HPDE6-E6E7 (cell line): ENCODE data around the gene AKAP8.

ENCODE experiments used
- DNase-seq: peaks from one replicate; pipeline ENCODE4 v3.0.0; 2011; ENCODE audit warnings: missing footprints; ENCODE audit errors: extremely low spot score

AKAP8 gene

GRCh38 chr19:15332311-15332996 is 47.1 kb downstream of the AKAP8 start, which contains the start of gene BRD4:
Gene BRD4 (minus strand): TSS chr19:15332539. CDS start chr19:15273099, 59,440 bp downstream.
- DNase-seq: no peak

- no peak for DNase-seq
Observed at GRCh38 chr19:15331419-15332310, 47.9 kb downstream of the AKAP8 start.

GRCh38 chr19:15330801-15331418 is 48.7 kb downstream of the AKAP8 start:
- DNase-seq: no peak

- no peak for DNase-seq
Observed at GRCh38 chr19:15328312-15328711, 51.3 kb downstream of the AKAP8 start.

GRCh38 chr19:15324791-15325519 is 54.6 kb downstream of the AKAP8 start:
- no peak for DNase-seq

- DNase-seq: no peak
Observed at GRCh38 chr19:15323496-15324235, 55.9 kb downstream of the AKAP8 start.

- DNase-seq: no peak
Observed at GRCh38 chr19:15321739-15322138, 57.8 kb downstream of the AKAP8 start.

- no peak for DNase-seq
Observed at GRCh38 chr19:15320116-15320515, 59.5 kb downstream of the AKAP8 start.

- no peak for DNase-seq
Observed at GRCh38 chr19:15318241-15318691, 61.3 kb downstream of the AKAP8 start.

- DNase-seq: no peak
Observed at GRCh38 chr19:15317392-15318071, 62.1 kb downstream of the AKAP8 start.

- DNase-seq: no peak
Observed at GRCh38 chr19:15316498-15316897, 63.1 kb downstream of the AKAP8 start.

- no peak for DNase-seq
Observed at GRCh38 chr19:15315101-15315500, 64.5 kb downstream of the AKAP8 start.

GRCh38 chr19:15313649-15314279 is 65.8 kb downstream of the AKAP8 start:
- DNase-seq: no peak

- no peak for DNase-seq
Observed at GRCh38 chr19:15307169-15307568, 72.4 kb downstream of the AKAP8 start.

- DNase-seq: no peak
Observed at GRCh38 chr19:15305582-15306334, 73.8 kb downstream of the AKAP8 start.

GRCh38 chr19:15304140-15304705 is 75.4 kb downstream of the AKAP8 start:
- no peak for DNase-seq
